Hypothalamus (tissue), 51 donors: Measurements from ENCODE around the gene TIGD3.
"Not testable (repeated sequence)": the region's sequence is repeated elsewhere in the genome, so short reads cannot be mapped to it uniquely, and the experiment has no call there.

Source experiments
- DNase-seq, 51 donors: peaks; one replicate each; lab custom pipeline; 2025; lab: John Stamatoyannopoulos, UW

Gene TIGD3

DNA sequence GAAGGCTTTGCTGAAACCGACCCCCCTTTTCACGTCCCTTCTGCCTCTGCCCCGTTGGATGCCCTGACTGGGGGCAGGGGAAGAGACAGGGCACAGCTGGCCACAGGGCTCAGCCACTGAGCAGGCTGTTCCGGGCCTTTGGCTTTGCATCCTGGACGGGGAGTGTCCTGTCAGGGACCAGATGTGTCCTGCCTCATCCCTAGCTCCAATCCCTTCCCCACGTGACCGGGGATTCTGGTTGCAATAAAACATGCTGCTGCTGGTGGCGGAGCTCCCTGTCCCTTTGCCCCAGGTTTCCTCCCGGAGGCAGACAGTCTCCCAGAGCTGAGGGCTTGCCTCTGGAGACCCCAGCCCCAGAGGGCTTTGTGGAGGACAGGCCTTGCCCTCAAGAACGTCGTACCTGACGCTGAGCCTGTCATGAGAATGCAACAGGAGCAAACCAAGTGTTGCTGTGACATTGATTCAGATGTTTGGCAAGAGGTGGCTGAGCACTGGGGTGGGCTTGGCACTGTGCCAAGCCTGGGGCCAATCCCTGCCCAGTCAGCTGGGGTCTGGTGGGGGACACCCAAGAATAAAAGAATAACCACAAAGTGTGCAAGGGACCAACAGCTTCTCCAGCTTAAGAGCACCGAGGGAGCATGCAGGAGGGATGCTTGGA is 32.6 kb upstream of the TIGD3 start:
- no peak for DNase-seq

DNA sequence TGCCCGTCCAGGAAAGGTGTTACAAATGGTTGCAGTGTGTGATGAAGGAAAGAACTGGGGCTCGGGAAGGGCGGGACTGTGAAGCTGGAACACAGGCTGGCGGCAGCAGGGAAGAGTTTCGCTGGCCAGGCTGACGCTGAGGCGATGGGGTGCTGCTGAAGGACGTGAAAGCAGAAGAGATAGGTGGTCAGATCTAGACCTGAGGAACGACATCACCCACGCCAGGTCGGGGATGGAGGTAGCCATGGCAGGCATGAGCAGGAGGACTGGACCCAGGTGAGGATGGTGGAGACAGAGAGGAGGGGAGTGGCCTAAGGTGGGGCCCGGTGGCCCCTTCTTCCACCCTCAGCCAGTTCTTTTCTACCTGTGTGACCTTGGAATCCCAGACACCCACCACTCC is 30.7 kb upstream of the TIGD3 start:
- DNase-seq = no peak

DNA sequence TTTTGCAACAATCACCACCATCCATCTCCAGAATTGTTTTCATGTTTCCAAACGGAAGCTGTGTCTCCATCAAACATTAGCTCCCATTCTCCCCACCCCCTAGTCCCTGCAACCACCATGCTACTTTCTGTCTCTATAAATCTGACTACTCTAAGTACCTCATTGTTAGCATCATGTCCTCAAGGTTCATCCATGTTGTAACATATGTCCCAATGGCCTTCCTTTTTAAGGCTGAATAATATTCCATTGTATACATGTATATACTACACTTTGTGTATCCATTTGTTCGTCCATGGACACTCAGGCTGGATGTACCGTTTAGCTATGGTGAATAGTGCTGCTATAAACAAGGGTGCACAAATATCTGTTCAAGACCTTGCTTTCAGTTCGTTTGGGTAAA is 29.1 kb upstream of the TIGD3 start:
- DNase-seq = no peak

DNA sequence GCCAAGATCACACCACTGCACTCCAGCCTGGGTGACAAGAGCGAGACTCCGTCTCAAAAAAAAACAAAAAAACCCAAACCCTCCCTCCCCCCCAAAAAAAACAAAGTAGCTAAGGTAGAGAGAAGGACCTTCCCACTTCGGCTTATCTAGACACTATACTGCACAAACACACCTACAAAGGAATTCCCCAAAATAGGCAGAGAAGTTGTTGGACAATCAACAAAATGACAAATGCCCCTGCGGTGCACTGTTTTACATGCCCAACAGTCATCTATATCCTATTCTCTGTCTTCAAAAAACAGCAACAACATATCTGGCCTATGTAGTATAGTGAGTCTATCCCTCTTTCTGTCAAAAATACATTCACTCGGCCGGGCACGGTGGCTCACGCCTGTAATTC is 27.5 kb upstream of the TIGD3 start:
- no peak for DNase-seq

DNA sequence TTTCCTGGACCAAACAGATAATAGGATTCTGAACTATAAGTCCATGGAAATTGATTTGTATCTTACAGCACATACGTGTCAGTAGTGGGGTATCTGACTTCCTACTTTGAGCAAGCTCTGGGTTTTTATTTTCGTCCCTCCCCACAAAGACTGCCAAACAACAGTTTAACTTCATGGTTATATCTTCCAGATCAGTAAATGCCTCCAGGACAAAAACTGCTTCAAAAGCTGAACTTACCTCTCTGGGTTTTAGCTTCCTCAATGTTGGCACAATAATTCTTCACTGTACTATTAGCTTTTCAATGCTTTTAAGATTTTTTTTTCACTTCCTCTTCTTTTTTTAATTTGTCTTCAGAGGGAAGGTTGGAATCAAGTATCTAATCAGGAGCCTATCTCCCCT is 25.1 kb upstream of the TIGD3 start:
- no peak for DNase-seq

DNA sequence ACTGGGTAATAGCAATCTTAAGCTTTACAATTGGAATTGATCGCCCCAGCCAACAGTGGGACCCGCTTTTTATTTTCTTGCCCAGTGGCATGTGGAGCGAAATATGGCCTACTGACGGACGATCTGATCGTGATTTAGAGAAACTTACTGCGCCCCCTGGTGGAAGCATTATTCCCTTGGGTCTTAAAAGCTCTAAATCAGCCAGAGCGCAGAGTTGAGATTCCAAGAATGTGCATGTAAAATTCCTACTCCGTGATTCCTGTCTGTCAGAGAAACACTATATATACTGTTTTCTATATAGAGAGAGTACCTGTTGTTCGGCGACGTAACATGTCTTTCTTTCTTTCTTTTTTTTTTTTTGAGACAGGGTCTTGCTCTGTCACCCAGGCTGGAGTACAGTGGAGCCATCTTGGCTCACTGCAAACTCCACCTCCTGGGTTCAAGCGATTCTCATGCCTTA is 24.6 kb upstream of the TIGD3 start:
- DNase-seq = peak in 47 of 51 donors; percentile 9 to 98 (median 59)

DNA sequence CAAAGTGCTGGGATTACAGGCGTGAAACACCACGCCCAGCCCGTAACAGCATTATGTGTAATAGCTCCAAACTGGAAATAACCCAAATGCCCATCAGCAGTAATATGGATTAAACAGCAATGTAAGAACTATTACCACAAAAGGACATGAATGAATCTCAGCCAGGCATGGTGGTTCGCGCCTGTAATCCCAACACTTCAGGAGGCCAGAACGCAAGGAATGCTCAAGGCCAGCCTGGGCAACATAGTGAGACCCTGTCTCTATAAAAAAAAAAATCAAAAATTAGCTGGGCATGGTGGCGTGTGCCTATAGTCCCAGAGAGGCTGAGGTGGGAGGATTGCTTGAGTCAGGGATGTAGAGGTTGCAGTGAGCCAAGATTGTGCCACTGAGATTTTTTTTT is 24.0 kb upstream of the TIGD3 start:
- no peak for DNase-seq

DNA sequence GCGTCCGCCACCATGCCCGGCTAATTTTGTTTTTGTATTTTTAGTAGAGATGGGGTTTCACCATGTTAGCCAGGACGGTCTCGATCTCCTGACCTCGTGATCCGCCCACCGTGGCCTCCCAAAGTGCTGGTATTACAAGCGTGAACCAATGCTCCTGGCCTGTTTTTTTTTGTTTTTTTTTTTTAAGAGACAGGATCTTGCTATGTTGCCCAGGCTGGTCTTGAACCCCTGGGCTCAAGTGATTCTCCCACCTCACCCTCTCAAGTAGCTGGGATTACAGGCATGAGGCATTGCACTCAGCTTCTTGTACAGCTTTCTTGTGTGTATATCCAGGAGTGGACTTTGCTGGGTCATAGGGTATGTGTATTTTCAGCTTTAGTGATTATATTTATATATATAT is 22.0 kb upstream of the TIGD3 start:
- DNase-seq = not testable (repeated sequence)

DNA sequence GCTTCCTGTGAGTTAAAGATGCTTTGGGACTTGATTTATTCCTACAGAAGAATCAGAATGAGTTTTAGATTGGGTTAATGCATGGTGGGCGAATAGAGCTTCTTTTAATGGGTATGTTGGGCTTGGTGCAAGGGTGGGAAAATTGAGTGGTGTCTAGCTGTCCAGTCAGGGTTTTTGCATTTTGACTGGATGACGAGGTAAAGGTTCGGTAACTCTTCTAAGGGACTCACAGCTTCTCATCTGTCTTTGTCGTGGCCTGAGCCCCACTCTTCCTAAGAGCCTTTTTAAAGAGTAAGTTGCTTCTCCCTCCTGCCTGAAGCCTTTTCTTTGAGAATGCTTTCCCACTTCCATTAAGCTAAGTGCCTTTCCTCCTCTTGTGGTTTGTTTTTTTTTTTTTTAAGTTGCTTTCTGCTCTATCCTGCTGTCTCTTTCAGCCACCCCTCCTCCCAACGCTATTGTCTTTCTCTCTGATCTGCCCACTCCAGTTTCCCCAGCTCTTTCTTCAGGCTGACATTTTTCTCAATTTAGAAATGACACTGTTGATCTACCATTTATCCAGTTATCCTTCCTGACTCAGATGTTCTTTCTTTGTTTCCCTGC is 19.8 kb upstream of the TIGD3 start:
- no peak for DNase-seq

DNA sequence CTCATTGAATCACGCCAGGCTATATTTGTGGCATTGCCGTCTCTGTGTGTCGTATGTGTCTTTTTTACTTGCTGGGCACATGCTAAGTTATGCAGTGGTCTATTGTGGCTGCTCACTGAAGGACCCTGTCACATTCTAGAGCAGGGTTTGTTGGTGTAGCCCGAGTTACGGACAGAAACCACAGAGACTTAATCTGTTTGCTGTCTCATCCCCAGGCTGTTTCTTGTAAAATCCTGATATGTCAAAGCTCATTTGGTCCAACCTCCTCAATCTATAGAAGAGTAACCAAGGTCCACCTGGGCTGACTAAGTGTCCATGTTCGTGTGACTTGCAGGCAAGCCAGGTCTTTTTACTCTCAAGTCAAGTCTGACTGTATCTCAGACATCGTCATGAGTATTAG is 15.9 kb upstream of the TIGD3 start:
- DNase-seq = no peak

DNA sequence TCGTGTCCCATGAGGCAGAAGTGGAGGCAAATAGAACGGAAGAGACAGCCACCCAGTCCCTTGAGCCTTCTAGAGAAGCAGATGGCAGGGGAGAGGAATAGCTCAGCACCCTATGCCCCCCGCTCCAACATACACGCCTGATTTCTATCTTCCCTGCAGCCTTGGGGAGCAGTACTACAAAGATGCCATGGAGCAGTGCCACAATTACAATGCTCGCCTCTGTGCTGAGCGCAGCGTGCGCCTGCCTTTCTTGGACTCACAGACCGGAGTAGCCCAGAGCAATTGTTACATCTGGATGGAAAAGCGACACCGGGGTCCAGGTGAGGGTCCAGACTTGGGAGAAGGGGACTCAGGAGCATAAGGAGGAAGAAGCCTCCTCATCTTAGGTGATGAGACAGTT is 14.3 kb upstream of the TIGD3 start:
- peak in 14 of 51 donors; percentile 6 to 51 (median 23) for DNase-seq

DNA sequence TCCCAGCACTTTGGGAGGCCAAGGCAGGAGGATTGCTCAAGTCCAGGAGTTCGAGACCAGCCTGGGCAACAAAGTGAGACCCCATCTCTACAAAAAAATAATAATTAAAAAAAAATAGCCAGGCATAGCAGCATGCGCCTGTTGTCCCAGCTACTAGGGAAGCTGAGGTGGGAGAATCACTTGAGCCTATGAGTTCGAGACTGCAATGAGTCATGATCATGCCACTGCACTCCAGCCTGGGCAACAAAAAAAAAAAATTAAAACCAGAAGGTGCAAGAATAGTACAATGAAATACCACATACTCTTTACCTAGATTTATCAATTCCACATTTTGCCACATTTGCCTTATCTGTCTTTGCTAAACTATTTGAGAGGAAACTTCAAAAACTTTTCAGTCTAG is 12.7 kb upstream of the TIGD3 start:
- no peak for DNase-seq

DNA sequence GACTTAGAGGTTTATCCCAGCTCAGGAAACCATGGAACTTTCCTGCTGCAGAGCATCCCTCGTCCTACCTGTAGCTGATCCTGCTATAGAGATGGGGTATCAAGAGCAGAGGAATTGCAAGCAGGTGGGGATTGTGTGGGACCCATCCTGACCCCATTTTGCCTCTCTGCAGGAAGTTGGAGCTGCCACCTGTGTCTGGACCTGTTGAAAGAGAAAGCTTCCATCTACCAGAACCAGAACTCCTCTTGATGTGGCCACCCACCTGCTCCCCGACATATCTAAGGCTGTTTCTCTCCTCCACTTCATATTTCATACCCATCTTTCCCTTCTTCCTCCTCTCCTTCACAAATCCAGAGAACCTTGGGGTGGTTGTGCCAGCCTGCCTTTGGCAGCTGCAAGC is 3.0 kb upstream of the TIGD3 start:
- DNase-seq = no peak

DNA sequence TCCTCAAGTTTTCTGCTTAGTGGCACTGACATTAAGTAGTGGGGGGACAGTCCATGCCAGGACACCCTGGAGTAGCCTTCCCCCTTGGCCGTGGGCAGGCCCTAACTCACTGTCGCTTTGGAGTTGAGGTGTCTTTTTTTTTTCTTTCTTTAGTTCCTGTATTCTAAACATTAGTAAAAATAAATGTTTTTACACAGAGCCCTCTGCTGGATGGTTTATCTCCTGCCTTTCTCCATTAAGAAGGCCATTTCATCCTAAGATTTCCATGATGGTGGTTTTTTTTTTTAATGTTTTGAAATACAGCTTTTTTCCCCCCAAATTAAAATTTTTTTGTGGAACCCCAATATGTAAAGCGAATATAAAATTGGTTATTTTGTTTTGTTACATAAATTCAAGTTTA is 1.8 kb upstream of the TIGD3 start:
- peak in 1 of 51 donors; percentile 6 for DNase-seq

DNA sequence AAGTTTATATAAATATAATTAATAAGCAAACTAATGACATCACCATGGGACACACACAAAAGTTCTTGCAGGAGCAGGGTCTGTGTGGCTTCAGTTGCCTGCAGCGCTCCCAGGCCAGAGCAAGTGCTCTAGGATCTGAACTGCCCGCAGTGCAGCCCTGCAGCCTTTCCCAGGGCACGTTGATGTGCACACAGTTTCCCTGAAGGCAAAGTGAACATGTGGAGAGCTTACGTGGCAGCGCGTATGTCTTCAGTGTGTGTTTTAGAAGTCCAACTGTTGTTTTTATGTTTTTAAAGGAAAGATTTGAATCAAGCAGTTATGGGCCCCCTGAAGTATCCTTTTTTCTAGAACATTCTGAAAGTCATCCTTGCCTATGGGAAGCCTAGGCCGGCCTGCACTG is 1.2 kb upstream of the TIGD3 start:
- no peak for DNase-seq

DNA sequence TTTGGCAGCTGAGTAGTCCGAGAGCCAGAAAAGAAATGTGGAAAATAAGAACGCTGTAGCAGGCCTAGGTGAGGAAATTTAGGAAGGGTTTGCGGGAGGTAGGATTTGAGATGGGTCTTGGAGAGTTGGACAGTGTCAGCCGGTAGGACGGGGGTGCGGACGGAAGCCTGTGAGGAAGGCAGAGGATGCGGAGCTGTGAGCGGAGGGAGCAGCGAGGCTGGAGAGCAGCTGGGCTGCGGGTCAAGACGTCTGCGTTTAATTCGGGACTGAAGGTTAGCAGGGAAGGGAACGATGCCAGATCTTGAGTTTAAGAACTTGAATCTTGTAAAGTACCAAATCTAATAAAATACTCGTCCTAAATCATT is 669 bp upstream of the TIGD3 start:
- peak in 19 of 51 donors; percentile 9 to 76 (median 46) for DNase-seq

DNA sequence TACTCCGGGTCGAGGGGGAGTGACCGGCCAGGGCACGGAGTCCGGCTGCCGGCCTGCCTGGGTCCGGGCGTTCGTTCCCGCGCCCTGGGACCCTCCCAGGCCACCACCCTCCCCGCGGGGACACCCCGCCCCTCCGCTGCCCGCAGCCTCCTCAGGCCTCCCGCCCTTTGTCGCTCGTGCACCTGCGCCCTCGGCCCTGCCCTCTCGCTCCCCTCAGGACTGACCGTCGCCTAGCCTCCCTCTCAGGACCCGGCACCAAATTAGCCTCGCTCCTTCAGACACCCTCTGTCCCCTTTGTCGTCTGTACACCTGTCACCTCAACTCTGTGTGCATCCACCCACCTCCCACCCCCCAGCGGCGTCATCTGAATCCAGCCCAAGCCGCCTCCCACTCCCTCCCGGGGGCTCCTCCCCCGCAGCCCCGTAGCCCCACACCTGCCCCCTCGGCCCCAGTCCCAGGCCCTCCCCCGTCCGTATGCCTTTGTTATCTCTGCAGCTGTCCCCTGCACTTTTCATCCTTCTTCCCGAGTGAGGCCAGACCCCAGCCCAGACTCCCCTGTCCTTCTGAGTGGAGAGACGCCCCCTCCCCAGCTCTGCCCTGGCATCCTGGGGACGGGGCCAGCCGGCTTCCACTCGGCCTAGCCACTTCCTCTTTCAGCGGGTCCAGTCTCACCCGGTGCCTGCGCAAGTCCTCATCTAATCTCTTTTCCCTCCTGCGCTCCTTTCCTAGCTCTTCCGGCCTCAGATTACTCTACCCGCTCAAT is 643 bp downstream of the TIGD3 start:
- peak in 8 of 51 donors; percentile 4 to 46 (median 32) for DNase-seq

DNA sequence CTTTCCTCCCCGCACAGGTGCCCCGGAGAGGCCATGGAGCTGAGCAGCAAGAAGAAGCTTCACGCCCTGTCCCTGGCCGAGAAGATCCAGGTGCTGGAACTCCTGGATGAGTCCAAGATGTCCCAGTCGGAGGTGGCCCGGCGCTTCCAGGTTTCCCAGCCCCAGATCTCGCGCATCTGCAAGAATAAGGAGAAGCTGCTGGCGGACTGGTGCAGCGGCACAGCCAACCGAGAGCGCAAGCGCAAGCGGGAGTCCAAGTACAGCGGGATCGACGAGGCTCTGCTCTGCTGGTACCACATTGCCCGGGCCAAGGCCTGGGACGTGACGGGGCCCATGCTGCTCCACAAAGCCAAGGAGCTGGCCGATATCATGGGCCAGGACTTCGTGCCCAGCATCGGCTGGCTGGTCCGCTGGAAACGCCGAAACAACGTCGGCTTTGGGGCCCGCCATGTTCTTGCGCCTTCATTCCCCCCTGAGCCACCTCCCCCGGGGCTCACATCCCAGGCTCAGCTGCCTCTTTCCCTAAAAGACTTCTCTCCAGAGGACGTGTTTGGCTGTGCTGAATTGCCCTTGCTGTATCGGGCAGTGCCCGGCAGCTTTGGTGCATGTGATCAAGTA is 1.3 kb downstream of the TIGD3 start:
- peak in 20 of 51 donors; percentile 6 to 46 (median 24) for DNase-seq

DNA sequence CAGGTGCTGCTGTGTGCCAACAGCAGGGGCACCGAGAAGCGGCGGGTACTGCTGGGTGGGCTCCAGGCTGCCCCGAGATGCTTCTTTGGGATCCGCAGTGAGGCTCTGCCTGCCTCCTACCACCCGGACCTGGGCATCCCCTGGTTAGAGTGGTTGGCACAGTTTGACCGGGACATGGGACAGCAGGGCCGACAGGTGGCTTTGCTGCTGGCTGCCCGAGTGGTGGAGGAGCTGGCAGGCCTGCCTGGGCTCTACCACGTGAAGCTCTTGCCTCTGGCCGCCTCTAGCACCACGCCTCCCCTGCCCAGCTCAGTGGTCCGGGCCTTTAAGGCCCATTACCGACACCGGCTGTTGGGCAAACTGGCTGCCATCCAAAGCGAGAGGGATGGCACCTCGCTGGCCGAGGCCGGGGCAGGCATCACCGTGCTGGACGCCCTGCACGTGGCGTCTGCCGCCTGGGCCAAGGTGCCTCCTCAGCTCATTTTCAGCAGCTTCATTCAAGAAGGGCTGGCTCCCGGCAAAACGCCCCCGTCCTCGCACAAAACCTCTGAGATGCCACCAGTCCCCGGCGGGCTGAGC is 1.9 kb downstream of the TIGD3 start:
- no peak for DNase-seq

DNA sequence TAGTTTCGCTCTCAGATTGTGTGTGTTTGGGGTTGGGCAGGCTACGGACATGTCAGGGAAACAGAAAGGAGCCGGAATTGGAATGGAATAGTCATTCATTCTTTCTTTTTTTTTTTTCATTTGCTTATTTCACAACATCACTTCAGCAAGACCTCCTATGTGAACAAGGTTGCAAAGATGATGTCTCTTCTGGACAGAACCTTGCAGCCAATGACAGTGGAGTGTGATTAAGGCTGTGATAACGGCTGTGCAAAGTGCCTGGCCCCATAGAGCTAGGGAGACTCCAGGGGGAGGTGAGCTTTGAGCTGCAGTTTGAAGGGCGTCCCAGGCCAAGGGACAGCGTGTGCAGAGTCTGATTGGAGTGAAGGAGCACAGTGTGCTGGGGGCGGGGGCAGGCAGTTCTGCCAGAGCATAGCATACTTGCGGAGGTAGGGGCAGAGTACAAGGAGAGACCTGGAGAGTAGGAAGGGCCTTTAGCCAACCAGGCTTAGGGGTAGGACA is 3.4 kb downstream of the TIGD3 start:
- no peak for DNase-seq
